ENCODE measurements around the gene CLTCL1.

GRCh38 chr22:19287076-19287707, 4.3 kb downstream of the CLTCL1 start:
- TF ChIP-seq YY1 (IDR thresholded peaks at IDR 0.05; ENCODE audit: insufficient read depth, insufficient read length) (no peak), SUZ12 (IDR thresholded peaks at IDR 0.05; ENCODE audit: extremely low read depth, insufficient read depth, insufficient read length) (no peak)
